Mesenchymal stem cell (in vitro differentiated cells and primary cell): ENCODE results near the gene KNOP1.

Experiments used
- DNase-seq: peaks from one replicate; pipeline ENCODE4 v3.0.0-alpha.2; 2013
- H2AFZ ChIP-seq: one replicate; pipeline ENCODE4 v1.6.1; 2013; ENCODE audit warnings: low read depth, mild to moderate bottlenecking, control low read depth, inconsistent platforms, low read length, moderate library complexity
- H2AK5ac ChIP-seq: 2 replicates; pipeline ENCODE4 v1.6.1; 2013; ENCODE audit warnings: low read length, moderate library complexity, mild to moderate bottlenecking, inconsistent platforms; ENCODE audit not compliant: severe bottlenecking
- H2BK120ac ChIP-seq: one replicate; pipeline ENCODE4 v1.6.1; 2013; ENCODE audit warnings: low read depth, mild to moderate bottlenecking, inconsistent platforms, low read length, moderate library complexity
- H2BK12ac ChIP-seq, 2 experiments: one replicate each; pipeline ENCODE4 v1.6.1; 2013; ENCODE audit warnings: inconsistent platforms in 2 of 2, low read length in 2 of 2, mild to moderate bottlenecking in 2 of 2, moderate library complexity in 2 of 2, control low read depth in 1 of 2
- H2BK15ac ChIP-seq: one replicate; pipeline ENCODE4 v1.6.1; 2013; ENCODE audit warnings: mild to moderate bottlenecking, low read depth, inconsistent platforms; ENCODE audit not compliant: poor library complexity, severe bottlenecking
- H2BK5ac ChIP-seq: 2 replicates; pipeline ENCODE4 v1.6.1; 2013; ENCODE audit warnings: low read depth, mild to moderate bottlenecking, low read length, control low read depth, inconsistent platforms; ENCODE audit not compliant: poor library complexity, severe bottlenecking
- H3K14ac ChIP-seq, 2 experiments: one replicate each; pipeline ENCODE4 v1.6.1; 2013; ENCODE audit warnings: inconsistent platforms in 2 of 2, low read length in 2 of 2, control low read depth in 1 of 2, mild to moderate bottlenecking in 1 of 2, moderate library complexity in 1 of 2
- H3K18ac ChIP-seq, 2 experiments: one replicate each; pipeline ENCODE4 v1.6.1; 2013; ENCODE audit warnings: inconsistent platforms in 2 of 2, low read length in 2 of 2, control low read depth in 1 of 2, low read depth in 1 of 2, mild to moderate bottlenecking in 1 of 2
- H3K23ac ChIP-seq, 2 experiments: one replicate each; pipeline ENCODE4 v1.6.1; 2013; ENCODE audit warnings: inconsistent platforms in 2 of 2, low read length in 2 of 2, mild to moderate bottlenecking in 2 of 2, moderate library complexity in 2 of 2, control low read depth in 1 of 2
- H3K27ac ChIP-seq: 2 replicates; pipeline ENCODE4 v1.5.1; 2013; ENCODE audit warnings: mild to moderate bottlenecking, moderate library complexity, low read length, control low read depth, inconsistent platforms; ENCODE audit not compliant: poor library complexity, severe bottlenecking
- H3K27me3 ChIP-seq, 2 experiments: 2 replicates each; pipeline versions ENCODE4 v1.6.1 to v1.7.0; 2013; ENCODE audit warnings: low read length in 2 of 2, mild to moderate bottlenecking in 2 of 2, moderate library complexity in 2 of 2, control low read depth in 1 of 2, inconsistent platforms in 1 of 2; ENCODE audit not compliant: control insufficient read depth in 1 of 2, insufficient read depth in 1 of 2
- H3K36me3 ChIP-seq, 2 experiments: 2 replicates each; pipeline versions ENCODE4 v1.6.1 to v1.7.0; 2013; ENCODE audit warnings: low read length in 2 of 2, control low read depth in 1 of 2, inconsistent platforms in 1 of 2, low read depth in 1 of 2, mild to moderate bottlenecking in 1 of 2; ENCODE audit not compliant: insufficient read depth in 2 of 2, control insufficient read depth in 1 of 2
- H3K4ac ChIP-seq, 2 experiments: one replicate each; pipeline ENCODE4 v1.6.1; 2013; ENCODE audit warnings: inconsistent platforms in 2 of 2, low read length in 2 of 2, mild to moderate bottlenecking in 2 of 2, moderate library complexity in 2 of 2, control low read depth in 1 of 2, low read depth in 1 of 2
- H3K4me1 ChIP-seq: 2 replicates; pipeline ENCODE4 v1.6.1; 2013; ENCODE audit warnings: low read depth, low read length, control low read depth; ENCODE audit not compliant: control insufficient read depth, insufficient read depth
- H3K4me2 ChIP-seq: 2 replicates; pipeline ENCODE4 v1.6.1; 2013; ENCODE audit warnings: low read length, mild to moderate bottlenecking, inconsistent platforms; ENCODE audit not compliant: poor library complexity, severe bottlenecking
- H3K4me3 ChIP-seq, 2 experiments: 2 replicates each; pipeline versions ENCODE4 v1.5.1 to v1.7.0; 2013; ENCODE audit warnings: low read length in 2 of 2, mild to moderate bottlenecking in 2 of 2, control low read depth in 1 of 2, low read depth in 1 of 2; ENCODE audit not compliant: insufficient read depth in 1 of 2
- H3K79me1 ChIP-seq: replicated peaks from 2 replicates; pipeline ENCODE4 v1.6.1; 2013; ENCODE audit warnings: mild to moderate bottlenecking, control low read depth, low read length, inconsistent platforms; ENCODE audit not compliant: poor library complexity, severe bottlenecking
- H3K9ac ChIP-seq: 2 replicates; pipeline ENCODE4 v1.7.0; 2013; ENCODE audit warnings: mild to moderate bottlenecking, low read length, moderate library complexity
- H3K9me3 ChIP-seq: 2 replicates; pipeline ENCODE4 v1.7.0; 2013; ENCODE audit warnings: mild to moderate bottlenecking, low read length; ENCODE audit not compliant: control insufficient read depth
- H4K8ac ChIP-seq: one replicate; pipeline ENCODE4 v1.6.1; 2013; ENCODE audit warnings: inconsistent platforms, mild to moderate bottlenecking, low read length, moderate library complexity
- H4K91ac ChIP-seq: one replicate; pipeline ENCODE4 v1.6.1; 2013; ENCODE audit warnings: mild to moderate bottlenecking, low read length, inconsistent platforms
- WGBS: methylation state at CpG from one replicate; pipeline ENCODE4 v1.1.7; 2013; ENCODE audit warnings: mixed read lengths; 5-methylcytosine and 5-hydroxymethylcytosine counted together

The KNOP1 gene

GRCh38 chr16:19708296-19709205 lies 9.5 kb downstream of the KNOP1 start:
- Histone ChIP-seq H3K9ac (no peak overlapping the region), H3K36me3 (peaks cover 80 to 88% of the 10 kb centered on the region in 2 experiments), H3K4me3 (no peak overlapping the region), H3K9me3 (no peaks in the 10 kb centered on the region), H3K23ac (no peak overlapping the region), H2AFZ (no peak overlapping the region), H3K18ac (no peak overlapping the region), H3K79me1 (peaks cover 70% of the 10 kb centered on the region), H3K14ac (no peak overlapping the region), H3K4me2 (no peak overlapping the region), H2BK15ac (no peak overlapping the region), H3K4me1 (peaks cover 23% of the 10 kb centered on the region), H3K4ac (no peak overlapping the region), H4K8ac (peak overlapping the region; percentile 61), H2AK5ac (no peak overlapping the region), H2BK5ac (no peak overlapping the region), H2BK12ac (peak overlapping the region in 1 of 2 experiments; percentile 55), H2BK120ac (no peak overlapping the region), H3K27ac (no peak overlapping the region), H3K27me3 (no peaks in the 10 kb centered on the region), H4K91ac (no peak overlapping the region)
- peak; percentile 42 for DNase-seq
- 85% methylated on average over 18 of the region's 18 CpGs for WGBS

GRCh38 chr16:19707569-19708295 lies 10.3 kb downstream of the KNOP1 start:
- no peak overlapping the region for H3K23ac ChIP-seq
- no peak overlapping the region for H2BK15ac ChIP-seq
- peak overlapping the region in 1 of 2 experiments; percentile 16 for H2BK12ac ChIP-seq
- H2AK5ac ChIP-seq: no peak overlapping the region
- H2AFZ ChIP-seq: no peak overlapping the region
- H3K18ac ChIP-seq: peak overlapping the region in 1 of 2 experiments; percentile 60
- WGBS: 94% methylated on average over 20 of the region's 22 CpGs
- no peak overlapping the region for H3K9ac ChIP-seq
- H3K27ac ChIP-seq: no peak overlapping the region
- DNase-seq: no peak
- peaks cover 23% of the 10 kb centered on the region for H3K4me1 ChIP-seq
- H4K8ac ChIP-seq: peak overlapping the region; percentile 45
- peaks cover 67% of the 10 kb centered on the region for H3K79me1 ChIP-seq
- no peak overlapping the region for H3K4me2 ChIP-seq
- H3K4ac ChIP-seq: peak overlapping the region in 1 of 2 experiments; percentile 24
- no peak overlapping the region for H2BK5ac ChIP-seq
- H3K36me3 ChIP-seq: peaks cover 82 to 83% of the 10 kb centered on the region in 2 experiments
- no peaks in the 10 kb centered on the region for H3K27me3 ChIP-seq
- peak overlapping the region; percentile 37 for H4K91ac ChIP-seq
- H3K9me3 ChIP-seq: no peaks in the 10 kb centered on the region
- no peak overlapping the region for H2BK120ac ChIP-seq
- no peak overlapping the region for H3K14ac ChIP-seq
- peak overlapping the region in 1 of 2 experiments; percentile 27 for H3K4me3 ChIP-seq

GRCh38 chr16:19706846-19707245 lies 11.2 kb downstream of the KNOP1 start:
- Histone ChIP-seq H3K9ac (no peak overlapping the region), H3K23ac (no peak overlapping the region), H3K36me3 (peaks cover 77 to 79% of the 10 kb centered on the region in 2 experiments), H3K14ac (no peak overlapping the region), H3K79me1 (peaks cover 61% of the 10 kb centered on the region), H2BK12ac (peak overlapping the region; percentile 9 to 75), H2BK120ac (no peak overlapping the region), H4K91ac (no peak overlapping the region), H3K27me3 (no peaks in the 10 kb centered on the region), H3K4me2 (no peak overlapping the region), H3K4ac (no peak overlapping the region), H3K18ac (no peak overlapping the region), H3K4me3 (no peak overlapping the region), H4K8ac (no peak overlapping the region), H2AK5ac (no peak overlapping the region), H3K4me1 (peaks cover 23% of the 10 kb centered on the region), H2BK15ac (peak overlapping the region; percentile 26), H2AFZ (no peak overlapping the region), H2BK5ac (no peak overlapping the region), H3K9me3 (no peaks in the 10 kb centered on the region), H3K27ac (no peak overlapping the region)
- WGBS: over 99% methylated on average over 15 of the region's 15 CpGs
- DNase-seq: no peak

GRCh38 chr16:19705843-19706242 lies 12.2 kb downstream of the KNOP1 start:
- no peak overlapping the region for H3K27ac ChIP-seq
- H3K27me3 ChIP-seq: no peaks in the 10 kb centered on the region
- no peaks in the 10 kb centered on the region for H3K9me3 ChIP-seq
- peak overlapping the region in 1 of 2 experiments; percentile 21 for H2BK12ac ChIP-seq
- H3K4me1 ChIP-seq: peaks cover 16% of the 10 kb centered on the region
- no peak overlapping the region for H3K4me2 ChIP-seq
- DNase-seq: peak; percentile 18
- peak overlapping the region; percentile 84 for H2BK15ac ChIP-seq
- peaks cover 51% of the 10 kb centered on the region for H3K79me1 ChIP-seq
- H3K14ac ChIP-seq: no peak overlapping the region
- H3K36me3 ChIP-seq: peaks cover 68 to 76% of the 10 kb centered on the region in 2 experiments
- H3K23ac ChIP-seq: no peak overlapping the region
- no peak overlapping the region for H2BK5ac ChIP-seq
- H3K4ac ChIP-seq: no peak overlapping the region
- no peak overlapping the region for H4K8ac ChIP-seq
- H3K18ac ChIP-seq: peak overlapping the region in 1 of 2 experiments; percentile 37
- no peak overlapping the region for H3K4me3 ChIP-seq
- H2AK5ac ChIP-seq: no peak overlapping the region
- 99% methylated on average over 4 of the region's 5 CpGs for WGBS
- no peak overlapping the region for H2AFZ ChIP-seq
- H2BK120ac ChIP-seq: no peak overlapping the region
- peak overlapping the region; percentile 52 for H4K91ac ChIP-seq
- H3K9ac ChIP-seq: no peak overlapping the region
